K562 (cell line): ENCODE data around the gene YTHDC2. TPM values are rescaled to one million over a fixed set of nuclear protein-coding genes. Genes with fewer than 3 reads are reported as not detected.

ENCODE experiments used
- ATAC-seq: fragments of 200-7000 bp; cut with Tn5 transposase; 3 replicates; pipeline ENCODE4 v1.9.1; 2020; ENCODE audit warnings: moderate library complexity
- BruUV-seq: library from RNA; stranded (reverse); fragments of 400-500 nt; replicated peaks from 2 replicates; lab custom pipeline; 2021; lab: Mats Ljungman, UMichigan
- CTCF ChIA-PET: fragments of 300-600 bp; formaldehyde crosslinking; extraction: SDS; loops from one replicate; lab custom pipeline; 2021; ENCODE audit warnings: low intra/inter-chr PET ratio; lab: Yijun Ruan, JAX
- POLR2A ChIA-PET: fragments of 300-600, 350-650 bp; sonication (Branson Sonifier 250); formaldehyde crosslinking; extraction: SDS; loops from one replicate; lab custom pipeline; 2021; ENCODE audit warnings: antibody characterized with exemption, inconsistent platforms; lab: Yijun Ruan, JAX
- DNase-seq, 4 experiments: peaks; one replicate each; pipeline versions ENCODE4 v3.0.0 to v3.0.0-alpha.2; 2011 to 2018; ENCODE audit warnings: low spot score in 3 of 4, mixed read lengths in 3 of 4; ENCODE audit errors: extremely low read depth in 1 of 4
- FAIRE-seq: peaks from 2 replicates; lab custom pipeline; 2011; peaks lifted over from hg19 to GRCh38; lab: Jason Lieb, UNC
- H2AFZ ChIP-seq: 2 replicates; pipeline ENCODE4 v1.6.0; 2011; ENCODE audit warnings: low read depth, low read length, control low read depth, inconsistent platforms
- H3K27ac ChIP-seq: fragments of 200-600 bp; 3 replicates; pipeline ENCODE4 v1.8.0; 2011; ENCODE audit warnings: low read depth, mild to moderate bottlenecking, control low read depth, inconsistent platforms, low read length, moderate library complexity, mixed read lengths; ENCODE audit errors: extremely low read depth
- H3K27me3 ChIP-seq, 2 experiments: fragments of 300-600 bp in 1 of 2; 2 replicates in 1 of 2; 3 replicates in 1 of 2; pipeline versions ENCODE4 v1.6.0 to v1.8.0; 2011; ENCODE audit warnings: inconsistent platforms in 2 of 2, low read length in 2 of 2, mild to moderate bottlenecking in 1 of 2, mixed read lengths in 1 of 2, moderate library complexity in 1 of 2; ENCODE audit not compliant: control insufficient read depth in 2 of 2, insufficient read depth in 2 of 2
- H3K36me3 ChIP-seq: fragments of 300-600 bp; 3 replicates; pipeline ENCODE4 v1.8.0; 2011; ENCODE audit warnings: mild to moderate bottlenecking, low read length, inconsistent platforms; ENCODE audit not compliant: control insufficient read depth, insufficient read depth
- H3K4me1 ChIP-seq, 2 experiments: fragments of 200-600 bp in 1 of 2; replicated peaks in 1 of 2; 2 replicates in 1 of 2; 3 replicates in 1 of 2; pipeline versions ENCODE4 v1.5.1 to v1.8.0; 2011; ENCODE audit warnings: inconsistent platforms in 2 of 2, low read length in 2 of 2, mild to moderate bottlenecking in 1 of 2, mixed read lengths in 1 of 2, moderate library complexity in 1 of 2; ENCODE audit not compliant: control insufficient read depth in 2 of 2, insufficient read depth in 2 of 2
- H3K4me2 ChIP-seq: 2 replicates; pipeline ENCODE4 v1.6.1; 2011; ENCODE audit warnings: low read length, control low read depth, inconsistent platforms, mixed read lengths; ENCODE audit not compliant: insufficient read depth
- H3K4me3 ChIP-seq: fragments of 200-600 bp; sonication (generic), shearing (Covaris generic); 2 replicates; pipeline ENCODE4 v1.5.1; 2016; ENCODE audit warnings: control low read depth, inconsistent platforms
- H3K79me2 ChIP-seq: fragments of 200-600 bp; 3 replicates; pipeline ENCODE4 v1.8.0; 2011; ENCODE audit warnings: low read length, inconsistent platforms; ENCODE audit not compliant: control insufficient read depth, insufficient read depth
- H3K9ac ChIP-seq, 2 experiments: 2 replicates each; pipeline versions ENCODE4 v1.6.0 to v1.6.1; 2011; ENCODE audit warnings: low read depth in 2 of 2, low read length in 2 of 2, control low read depth in 1 of 2, inconsistent platforms in 1 of 2, mild to moderate bottlenecking in 1 of 2, mixed read lengths in 1 of 2; ENCODE audit not compliant: insufficient read depth in 1 of 2
- H3K9me1 ChIP-seq: one replicate; pipeline ENCODE4 v1.6.0; 2011; ENCODE audit warnings: inconsistent platforms, mild to moderate bottlenecking, low read length, moderate library complexity; ENCODE audit not compliant: control insufficient read depth, insufficient read depth
- H3K9me3 ChIP-seq: replicated peaks from 2 replicates; pipeline ENCODE4 v1.5.1; 2011; ENCODE audit warnings: low read depth, low read length, inconsistent platforms; ENCODE audit not compliant: control insufficient read depth, insufficient read depth
- H4K20me1 ChIP-seq: replicated peaks from 2 replicates; pipeline ENCODE4 v1.6.1; 2011; ENCODE audit warnings: low read length, inconsistent platforms, mixed read lengths; ENCODE audit not compliant: control insufficient read depth, insufficient read depth
- ARID3A ChIP-seq: IDR thresholded peaks from 2 replicates; pipeline ENCODE4 v1.6.1; 2012; ENCODE audit warnings: low read depth, low read length, improper control_type of control experiment, borderline replicate concordance
- KDM4B ChIP-seq, 2 experiments: fragments of 450-650 bp in 1 of 2; sonication (generic) in 1 of 2; IDR thresholded peaks; 2 replicates each; pipeline ENCODE4 v1.6.1; 2016 to 2017; ENCODE audit warnings: borderline replicate concordance in 2 of 2, antibody characterized with exemption in 1 of 2, low read depth in 1 of 2, mild to moderate bottlenecking in 1 of 2
- SIX5 ChIP-seq, 2 experiments: IDR thresholded peaks; 2 replicates each; pipeline ENCODE4 v1.6.1; 2011; ENCODE audit warnings: low read length in 2 of 2, borderline replicate concordance in 1 of 2, low read depth in 1 of 2, mild to moderate bottlenecking in 1 of 2, moderate library complexity in 1 of 2; ENCODE audit not compliant: insufficient read depth in 1 of 2
- STAT5A ChIP-seq: IDR thresholded peaks from 2 replicates; pipeline ENCODE4 v1.6.1; 2012; ENCODE audit warnings: low read length, inconsistent platforms, borderline replicate concordance
- WGBS: fragments of 100-300 bp; shearing (Covaris generic); methylation state at CpG from one replicate; pipeline ENCODE4 v1.1.6; 2016; ENCODE audit warnings: low coverage, mixed read lengths; ENCODE audit not compliant: insufficient coverage; ENCODE audit errors: missing lambda C conversion rate; 5-methylcytosine and 5-hydroxymethylcytosine counted together
- in situ Hi-C: fragments of 300-500 bp; cut with MboI; formaldehyde crosslinking; loops from 4 replicates; pipeline ENCODE4 v1.15.0; 2018; ENCODE audit warnings: inconsistent platforms, mixed read lengths
- intact Hi-C: fragments of 100-400 bp; cut with micrococcal nuclease; formaldehyde crosslinking; loops from 2 replicates; pipeline ENCODE4 v1.14.2; 2022
- polyA plus RNA-seq, 8 experiments: library from polyadenylated mRNA; depleted of rRNA in 4 of 8; stranded (reverse) in 5 of 8; unstranded in 3 of 8; fragments of >200 nt; fragmentation: Nextera tagmentation in 2 of 8; fragmentation: Illumina TruSeq in 1 of 8; extraction: Ambion mirVana in 2 of 8; extraction: Trizol in 1 of 8; gene quantifications; 2 replicates each; pipeline versions ENCODE4 v1.2.1 to v1.2.3, GENCODE V29; 2011 to 2014; ENCODE audit warnings: inconsistent platforms in 1 of 8, missing spikeins in 1 of 8
- total RNA-seq, 7 experiments: library from RNA; depleted of rRNA in 6 of 7; stranded (reverse); fragments of >200 nt in 6 of 7; fragmentation: Illumina TruSeq in 2 of 7; extraction: Trizol in 2 of 7; gene quantifications; 2 replicates each; pipeline versions ENCODE4 v1.2.1 to v1.2.3, GENCODE V29; 2011 to 2021; ENCODE audit warnings: low replicate concordance in 1 of 7

YTHDC2 gene
- total and polyA plus RNA-seq, 9 of the 15 experiments (the other 6 are each of a cell fraction or from before 2014, with no cell fraction given) = 2.7 to 21.6 (median 15.9) TPM

- no peak overlapping the region for H3K27ac ChIP-seq
- intact Hi-C loops = no loop called here
- H3K4me1 ChIP-seq = no peaks in the 10 kb centered on the region
- no peak for TF ChIP-seq SIX5 (IDR thresholded peaks at IDR 0.05; ENCODE audit: borderline replicate concordance in 1 of 2, insufficient read depth in 1 of 2, low read depth in 1 of 2, low read length in 2 of 2)
- TF ChIP-seq KDM4B (IDR thresholded peaks at IDR 0.05; ENCODE audit: borderline replicate concordance in 2 of 2, low read depth in 1 of 2) = no peak
- TF ChIP-seq ARID3A = no peak
- TF ChIP-seq STAT5A = no peak
- no peaks in the 10 kb centered on the region for H3K79me2 ChIP-seq
- H3K9me1 ChIP-seq = no peaks in the 10 kb centered on the region
- FAIRE-seq (no peak), DNase-seq (no peak), ATAC-seq (no peak)
- H3K9ac ChIP-seq = no peak overlapping the region
- no peaks in the 10 kb centered on the region for H3K36me3 ChIP-seq
- H3K4me3 ChIP-seq = no peak overlapping the region
- no peak overlapping the region for H2AFZ ChIP-seq
- no peaks in the 10 kb centered on the region for H3K9me3 ChIP-seq
- POLR2A ChIA-PET = no interaction called here
- in situ Hi-C loops = no loop called here
- no TSS peak for BruUV-seq
- no peaks in the 10 kb centered on the region for H4K20me1 ChIP-seq
- CTCF ChIA-PET = no interaction called here
- 0% methylated on average over 1 of the region's 1 CpG for WGBS
- peaks cover 0 to 14% of the 10 kb centered on the region in 2 experiments; a peak in 3 of 5 replicates for H3K27me3 ChIP-seq
- H3K4me2 ChIP-seq = no peak overlapping the region
Measured at GRCh38 chr5:113503146-113503545, 10.3 kb upstream of the YTHDC2 start.
